Endothelial cell (in vitro differentiated cells): ENCODE data around the gene ZNF438. TPM values are rescaled to one million over a fixed set of nuclear protein-coding genes. Genes with fewer than 3 reads are reported as not detected.

ENCODE experiments used
- DNase-seq: peaks from one replicate; pipeline ENCODE4 v3.0.0; 2021; ENCODE audit warnings: low spot score
- H3K27ac Mint-ChIP-seq: one replicate; pipeline ENCODE4 v1.8.0; 2021; ENCODE audit warnings: mixed read lengths, inconsistent platforms; ENCODE audit not compliant: unreplicated experiment
- H3K27me3 Mint-ChIP-seq: one replicate; pipeline ENCODE4 v1.8.0; 2021; ENCODE audit warnings: mild to moderate bottlenecking, moderate library complexity, mixed read lengths, inconsistent platforms; ENCODE audit not compliant: unreplicated experiment
- H3K36me3 Mint-ChIP-seq: one replicate; pipeline ENCODE4 v1.8.0; 2021; ENCODE audit warnings: mild to moderate bottlenecking, low read depth, mixed read lengths, inconsistent platforms; ENCODE audit not compliant: unreplicated experiment
- H3K4me1 Mint-ChIP-seq: one replicate; pipeline ENCODE4 v1.8.0; 2021; ENCODE audit warnings: mild to moderate bottlenecking, mixed read lengths, inconsistent platforms; ENCODE audit not compliant: unreplicated experiment
- H3K4me3 Mint-ChIP-seq: one replicate; pipeline ENCODE4 v1.8.0; 2021; ENCODE audit warnings: mild to moderate bottlenecking, mixed read lengths, inconsistent platforms; ENCODE audit not compliant: unreplicated experiment
- H3K9me3 Mint-ChIP-seq: one replicate; pipeline ENCODE4 v1.8.0; 2021; ENCODE audit warnings: mixed read lengths, inconsistent platforms; ENCODE audit not compliant: unreplicated experiment
- total RNA-seq: library from RNA; stranded (reverse); fragmentation: NEBNext Ultra II Directional; extraction: Animal tissue kit (Norgen Biotek cat#: 25700); gene quantifications from one replicate; pipeline ENCODE4 v1.2.1, GENCODE V29; 2021; ENCODE audit not compliant: unreplicated experiment
- TF ChIP-seq, protein P1 (sequence below): fragments of 200-600 bp; sonication (generic); IDR thresholded peaks from one replicate; pipeline ENCODE4 v1.5.0; 2021; ENCODE audit warnings: antibody characterized with exemption; ENCODE audit not compliant: unreplicated experiment

Gene ZNF438
- total RNA-seq, 1 donor from 2014 or later: 4.3 TPM

- no peaks in the 10 kb centered on the region for H3K9me3 Mint-ChIP-seq
- H3K4me3 Mint-ChIP-seq: no peak overlapping the region
- TF ChIP-seq, protein P1, sequence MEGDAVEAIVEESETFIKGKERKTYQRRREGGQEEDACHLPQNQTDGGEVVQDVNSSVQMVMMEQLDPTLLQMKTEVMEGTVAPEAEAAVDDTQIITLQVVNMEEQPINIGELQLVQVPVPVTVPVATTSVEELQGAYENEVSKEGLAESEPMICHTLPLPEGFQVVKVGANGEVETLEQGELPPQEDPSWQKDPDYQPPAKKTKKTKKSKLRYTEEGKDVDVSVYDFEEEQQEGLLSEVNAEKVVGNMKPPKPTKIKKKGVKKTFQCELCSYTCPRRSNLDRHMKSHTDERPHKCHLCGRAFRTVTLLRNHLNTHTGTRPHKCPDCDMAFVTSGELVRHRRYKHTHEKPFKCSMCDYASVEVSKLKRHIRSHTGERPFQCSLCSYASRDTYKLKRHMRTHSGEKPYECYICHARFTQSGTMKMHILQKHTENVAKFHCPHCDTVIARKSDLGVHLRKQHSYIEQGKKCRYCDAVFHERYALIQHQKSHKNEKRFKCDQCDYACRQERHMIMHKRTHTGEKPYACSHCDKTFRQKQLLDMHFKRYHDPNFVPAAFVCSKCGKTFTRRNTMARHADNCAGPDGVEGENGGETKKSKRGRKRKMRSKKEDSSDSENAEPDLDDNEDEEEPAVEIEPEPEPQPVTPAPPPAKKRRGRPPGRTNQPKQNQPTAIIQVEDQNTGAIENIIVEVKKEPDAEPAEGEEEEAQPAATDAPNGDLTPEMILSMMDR: no peak
- H3K27ac Mint-ChIP-seq: no peak overlapping the region
- peaks cover 37% of the 10 kb centered on the region for H3K4me1 Mint-ChIP-seq
- peaks cover 4% of the 10 kb centered on the region for H3K27me3 Mint-ChIP-seq
- H3K36me3 Mint-ChIP-seq: no peaks in the 10 kb centered on the region
- no peak for DNase-seq
Observed at GRCh38 chr10:31035266-31035798, 3.7 kb upstream of the ZNF438 start.

- TF ChIP-seq, protein P1: no peak
- Mint-ChIP-seq H3K27me3 (peaks cover 4% of the 10 kb centered on the region), H3K4me3 (no peak overlapping the region), H3K9me3 (no peaks in the 10 kb centered on the region), H3K4me1 (peaks cover 41% of the 10 kb centered on the region), H3K27ac (no peak overlapping the region), H3K36me3 (no peaks in the 10 kb centered on the region)
- no peak for DNase-seq
Observed at GRCh38 chr10:31034098-31034909, 2.6 kb upstream of the ZNF438 start.

DNA sequence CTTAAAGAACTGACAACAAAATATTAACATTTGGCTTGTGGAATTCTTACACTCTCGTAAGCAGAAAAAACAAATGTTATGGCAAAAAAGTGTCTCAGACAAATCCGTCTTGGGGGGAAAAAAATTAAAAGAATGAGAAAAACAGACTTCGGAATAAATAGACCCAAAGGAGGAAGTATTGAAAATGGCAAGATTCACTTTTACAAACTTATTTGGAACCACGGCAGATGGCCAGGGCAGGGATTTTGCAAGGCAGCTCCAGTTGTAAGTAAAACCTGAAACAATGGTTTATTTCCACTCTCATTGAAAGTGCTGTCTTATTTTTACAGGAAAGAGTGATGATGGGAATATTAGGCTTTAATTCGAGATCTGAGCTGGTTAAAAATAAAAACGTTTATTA, 1.5 kb upstream of the ZNF438 start:
- H3K4me1 Mint-ChIP-seq: peaks cover 36% of the 10 kb centered on the region
- peak overlapping the region; percentile 33 for H3K27ac Mint-ChIP-seq
- H3K36me3 Mint-ChIP-seq: no peaks in the 10 kb centered on the region
- no peak for DNase-seq
- H3K4me3 Mint-ChIP-seq: peak overlapping the region; percentile 72
- no peaks in the 10 kb centered on the region for H3K9me3 Mint-ChIP-seq
- peaks cover 4% of the 10 kb centered on the region for H3K27me3 Mint-ChIP-seq
- TF ChIP-seq, protein P1: no peak

- peak overlapping the region; percentile 87 for H3K4me3 Mint-ChIP-seq
- H3K27me3 Mint-ChIP-seq: peaks cover 4% of the 10 kb centered on the region
- no peaks in the 10 kb centered on the region for H3K9me3 Mint-ChIP-seq
- H3K4me1 Mint-ChIP-seq: peaks cover 36% of the 10 kb centered on the region
- peak overlapping the region; percentile 76 for H3K27ac Mint-ChIP-seq
- H3K36me3 Mint-ChIP-seq: no peaks in the 10 kb centered on the region
- TF ChIP-seq, protein P1: no peak
- peak; percentile 89 for DNase-seq
Observed at GRCh38 chr10:31032258-31033132, 830 bp upstream of the ZNF438 start.
